ACHN (cell line): ENCODE data around the gene TXNRD2.
"Not testable (repeated sequence)": the region's sequence is repeated elsewhere in the genome, so short reads cannot be mapped to it uniquely, and the experiment has no call there.

ENCODE experiments used
- DNase-seq: peaks from one replicate; pipeline ENCODE4 v3.0.0-alpha.2; 2015
- in situ Hi-C: cut with HindIII; loops from 2 replicates; pipeline ENCODE4 v1.10.0; 2017; ENCODE audit warnings: low sequenced_read_pairs, low pct_ligation_motif_present, low pct_unique_long_range_greater_than_20kb

TXNRD2 gene

DNA sequence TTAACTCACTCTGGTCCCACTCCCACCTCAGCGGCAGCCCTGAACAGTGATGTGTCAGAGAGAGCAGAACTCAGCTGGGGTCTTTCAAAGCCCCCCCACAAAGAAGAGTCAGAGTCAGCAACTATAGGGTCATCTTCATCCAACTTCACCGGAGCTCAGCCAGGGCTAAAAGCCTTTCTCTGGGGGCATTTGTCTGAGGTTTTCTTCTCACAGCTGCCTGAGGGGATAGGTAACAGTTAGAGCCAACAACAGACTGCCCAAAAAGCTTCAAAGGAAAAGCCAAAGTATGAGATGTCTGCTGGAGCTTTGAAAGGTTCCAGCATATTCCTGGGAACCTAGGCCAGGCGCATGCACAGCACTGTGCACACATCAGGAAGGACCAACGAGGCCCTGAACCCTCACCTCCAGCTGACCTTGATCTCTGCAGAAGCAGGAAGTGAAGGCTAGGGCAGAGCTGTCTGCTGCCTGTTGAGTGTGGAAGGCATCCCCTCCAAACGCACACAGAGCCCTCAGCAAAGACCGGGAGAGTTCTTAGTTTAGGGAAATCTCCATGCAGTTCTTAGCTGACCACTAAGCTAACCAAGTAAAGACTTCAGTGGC lies 28.2 kb downstream of the TXNRD2 start:
- DNase-seq, result no peak
- in situ Hi-C loops, result no loop called here

DNA sequence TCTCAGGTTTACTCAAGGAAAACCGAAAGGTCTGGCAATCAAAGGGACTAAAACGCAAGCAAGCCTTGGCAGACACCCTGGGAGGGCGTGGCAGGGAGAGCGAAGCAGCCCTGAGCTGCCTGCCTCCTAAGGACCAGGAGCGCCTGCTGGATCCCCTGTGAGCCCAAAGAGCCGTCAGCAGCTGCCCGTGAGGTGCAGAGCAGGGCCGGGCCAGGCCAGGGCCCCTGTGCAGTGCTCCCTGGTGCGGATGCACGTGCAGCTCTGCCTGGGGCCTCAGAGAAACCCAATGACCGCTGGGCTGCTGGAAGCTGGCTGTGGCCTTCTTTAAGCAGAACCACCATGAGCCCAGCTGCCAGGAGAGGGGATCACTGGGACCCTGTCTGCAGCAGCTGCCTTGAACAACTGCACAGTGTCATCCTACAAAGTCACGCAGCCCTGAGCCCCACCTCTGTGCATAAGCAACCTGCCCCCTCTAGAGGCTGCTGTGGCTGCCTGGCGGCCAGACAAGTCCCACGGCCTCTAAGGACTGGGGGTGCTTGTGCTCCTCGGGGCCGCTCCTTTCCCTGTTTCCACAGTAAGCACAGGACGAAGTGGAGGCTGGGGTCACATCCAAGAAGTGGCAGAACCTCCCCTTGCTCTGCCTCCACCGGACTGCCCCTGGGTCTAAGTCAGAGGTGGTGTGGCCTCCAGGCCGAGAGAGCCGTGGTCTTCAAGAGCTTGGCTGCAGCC lies 29.2 kb downstream of the TXNRD2 start:
- no peak for DNase-seq

DNA sequence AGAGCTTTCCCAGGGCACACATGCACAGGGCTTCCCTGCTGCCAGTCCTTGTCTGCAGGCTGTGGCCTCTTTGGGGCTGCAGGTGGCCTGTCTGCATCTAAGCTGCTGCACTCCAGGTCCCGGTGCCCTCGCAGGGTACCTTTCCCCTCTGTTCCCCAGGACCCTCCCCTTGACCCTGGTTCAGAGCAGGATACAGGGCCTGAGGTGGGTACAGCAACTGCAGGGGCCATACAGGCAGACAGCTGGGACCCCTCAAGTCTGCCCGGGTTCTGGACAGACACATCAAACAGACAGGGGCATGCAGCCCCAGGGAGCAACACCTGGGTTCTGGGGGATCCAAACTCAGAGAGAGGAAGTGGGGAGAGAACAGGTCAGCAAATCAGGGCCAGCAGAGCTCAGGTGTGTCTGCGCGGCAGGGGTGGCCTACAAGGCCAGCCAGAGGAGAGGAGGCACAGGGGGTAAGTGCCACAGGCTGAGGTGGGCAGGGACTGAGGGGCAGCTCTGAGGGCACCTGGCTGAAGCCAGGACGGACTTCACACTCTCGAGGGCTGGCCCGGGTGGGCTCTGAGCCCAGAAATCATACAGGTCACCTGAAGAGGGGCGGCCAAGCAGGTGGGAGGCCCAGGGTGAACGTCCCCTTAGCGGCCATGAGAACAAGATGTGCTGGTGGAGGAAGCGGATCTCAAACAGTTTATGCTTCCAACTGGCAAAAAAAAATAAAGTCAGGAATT lies 29.9 kb downstream of the TXNRD2 start:
- no peak for DNase-seq
- in situ Hi-C loops, result no loop called here

More for the DNA sequence above, 29.2 kb downstream of the TXNRD2 start:
- in situ Hi-C loops, result no loop called here

DNA sequence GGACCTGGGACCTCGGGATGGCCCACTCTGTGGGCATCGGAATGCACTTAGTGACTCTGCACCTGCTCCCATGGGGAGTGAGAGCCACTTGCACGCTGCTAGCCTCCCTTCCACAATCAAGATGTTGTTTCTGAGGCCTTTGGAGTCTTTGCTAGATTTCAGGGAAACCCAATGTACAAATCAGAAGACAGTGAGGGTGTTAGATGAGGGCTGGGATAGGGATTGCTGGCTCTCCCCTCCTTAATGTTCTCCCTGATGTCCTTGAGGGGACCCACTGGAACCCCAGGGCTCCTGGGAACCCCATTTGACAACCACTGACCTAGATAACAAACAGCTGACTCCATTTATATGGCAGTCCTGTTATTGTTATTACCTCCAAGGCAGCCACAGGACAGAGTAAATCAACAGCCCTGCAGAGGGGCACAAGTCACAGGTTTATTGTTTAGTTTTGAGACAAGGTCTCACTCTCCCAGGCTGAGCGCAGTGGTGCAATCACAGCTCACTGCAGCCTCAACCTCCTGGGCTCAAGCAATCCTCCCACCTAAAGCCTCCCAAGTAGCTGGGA lies 31.4 kb downstream of the TXNRD2 start:
- in situ Hi-C loops, result no loop called here
- no peak for DNase-seq

DNA sequence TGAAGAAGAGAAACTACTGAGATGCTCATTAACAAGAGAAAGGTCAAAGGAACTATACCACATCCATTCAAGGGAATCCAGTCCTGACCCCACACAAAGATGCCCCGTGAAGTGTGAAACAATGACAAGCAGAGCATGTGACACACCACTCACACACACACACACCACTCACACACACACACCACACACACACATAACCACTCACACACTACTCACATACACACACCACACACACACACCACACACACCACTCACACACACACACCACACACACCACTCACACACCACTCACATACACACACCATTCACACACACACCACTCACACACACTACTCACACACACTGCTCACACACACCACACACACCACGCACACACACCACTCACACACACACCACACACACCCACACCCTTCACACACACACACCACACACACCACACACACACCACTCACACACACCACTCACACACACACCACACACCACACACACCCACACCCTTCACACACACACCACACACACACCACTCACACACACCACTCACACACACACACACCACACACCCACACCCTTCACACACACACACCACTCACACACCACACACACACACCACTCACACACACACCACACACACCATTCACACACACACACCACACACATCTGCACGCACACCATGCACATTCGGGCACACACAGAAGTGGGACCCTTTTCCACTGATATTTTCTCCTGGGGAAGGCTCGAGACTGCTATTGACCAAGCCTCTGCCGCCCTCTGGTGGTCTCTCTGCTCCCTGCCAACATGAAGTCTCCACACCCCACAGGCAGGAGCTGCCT lies 32.1 kb downstream of the TXNRD2 start:
- in situ Hi-C loops, result no loop called here
- peak; percentile 68 for DNase-seq

DNA sequence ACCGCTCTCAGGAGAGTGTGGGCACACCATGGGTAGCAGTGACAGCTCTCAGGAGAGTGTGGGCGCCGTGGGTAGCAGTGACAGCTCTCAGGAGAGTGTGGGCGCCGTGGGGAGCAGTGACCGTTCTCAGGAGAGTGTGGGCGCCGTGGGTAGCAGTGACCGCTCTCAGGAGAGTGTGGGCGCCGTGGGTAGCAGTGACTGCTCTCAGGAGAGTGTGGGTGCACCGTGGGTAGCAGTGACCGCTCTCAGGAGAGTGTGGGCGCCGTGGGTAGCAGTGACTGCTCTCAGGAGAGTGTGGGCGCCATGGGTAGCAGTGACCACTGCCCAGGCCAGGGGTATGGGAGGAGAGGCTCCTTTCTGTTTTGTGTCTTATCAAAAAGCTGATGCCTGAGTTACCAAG lies 33.7 kb downstream of the TXNRD2 start:
- DNase-seq, in situ Hi-C loops: not testable (repeated sequence)

DNA sequence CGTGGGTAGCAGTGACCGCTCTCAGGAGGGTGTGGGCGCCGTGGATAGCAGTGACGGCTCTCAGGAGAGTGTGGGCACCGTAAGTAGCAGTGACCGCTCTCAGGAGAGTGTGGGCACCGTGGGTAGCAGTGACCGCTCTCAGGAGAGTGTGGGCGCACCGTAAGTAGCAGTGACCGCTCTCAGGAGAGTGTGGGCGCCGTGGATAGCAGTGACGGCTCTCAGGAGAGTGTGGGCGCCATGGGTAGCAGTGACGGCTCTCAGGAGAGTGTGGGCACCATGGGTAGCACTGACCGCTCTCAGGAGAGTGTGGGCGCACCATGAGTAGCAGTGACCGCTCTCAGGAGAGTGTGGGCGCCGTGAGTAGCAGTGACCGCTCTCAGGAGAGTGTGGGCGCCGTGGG lies 34.8 kb downstream of the TXNRD2 start:
- DNase-seq, in situ Hi-C loops: not testable (repeated sequence)

DNA sequence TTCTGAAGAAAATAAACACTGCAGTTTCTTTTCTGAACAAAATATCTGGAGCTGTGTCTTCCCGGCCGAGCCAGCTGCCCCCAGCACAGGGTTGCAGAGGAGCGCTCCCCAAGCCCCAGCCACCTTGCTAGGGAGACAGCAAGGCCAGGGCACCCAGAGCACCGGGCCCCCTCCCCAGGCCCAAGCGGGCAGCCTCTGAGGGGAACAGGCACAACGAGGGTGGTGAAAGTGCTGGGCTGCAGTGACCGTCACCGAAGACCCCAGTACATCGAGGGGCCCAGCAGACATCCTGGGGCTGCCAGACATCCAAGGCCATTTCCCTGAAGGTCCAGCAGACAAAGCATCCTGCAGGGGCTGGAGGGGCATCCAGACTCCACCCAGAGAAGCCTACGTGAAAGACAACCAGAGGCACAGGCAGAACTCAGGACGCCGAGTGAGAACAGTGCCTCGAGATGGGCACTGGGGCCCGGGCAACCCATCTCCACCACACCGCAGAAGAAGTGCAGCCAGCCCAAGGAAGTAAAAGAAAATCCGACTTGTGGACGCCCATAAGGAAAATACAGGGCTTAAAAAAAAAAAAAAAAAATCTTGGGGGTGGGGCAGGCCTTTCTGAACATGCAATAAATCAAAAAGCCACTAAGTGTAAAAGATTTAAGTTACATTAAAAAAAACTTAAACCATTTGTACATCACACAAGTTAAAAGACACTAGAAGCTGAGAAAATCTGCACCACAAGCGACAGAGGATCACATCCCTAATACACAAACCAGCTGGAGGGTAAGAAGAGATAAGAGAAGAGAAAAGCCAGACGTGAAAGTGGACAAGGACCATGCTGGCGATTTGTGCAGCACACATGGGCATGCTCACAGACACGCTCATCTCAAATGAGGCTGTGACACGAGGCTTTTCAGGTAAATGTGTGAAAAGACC lies 36.0 kb downstream of the TXNRD2 start:
- no peak for DNase-seq
- in situ Hi-C loops, result no loop called here

DNA sequence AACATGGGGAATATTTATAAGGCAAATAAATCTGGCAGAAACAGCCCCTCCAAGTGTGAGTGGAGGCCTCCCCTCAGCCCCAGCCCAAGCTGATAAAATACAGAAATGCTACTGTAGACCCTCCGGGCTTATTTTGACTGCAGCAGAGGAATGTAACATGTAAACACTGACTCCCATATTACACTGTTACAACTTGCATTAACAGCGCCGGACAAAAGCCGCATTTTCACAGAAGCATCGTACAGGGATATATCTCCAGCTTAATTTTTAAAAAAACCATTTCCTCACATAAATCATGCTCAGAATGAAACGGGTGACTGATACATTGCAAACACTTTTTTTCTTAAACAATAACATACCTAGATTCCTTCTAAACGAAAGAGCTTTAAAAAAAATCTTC lies 36.7 kb downstream of the TXNRD2 start:
- in situ Hi-C loops, result no loop called here
- DNase-seq, result no peak

DNA sequence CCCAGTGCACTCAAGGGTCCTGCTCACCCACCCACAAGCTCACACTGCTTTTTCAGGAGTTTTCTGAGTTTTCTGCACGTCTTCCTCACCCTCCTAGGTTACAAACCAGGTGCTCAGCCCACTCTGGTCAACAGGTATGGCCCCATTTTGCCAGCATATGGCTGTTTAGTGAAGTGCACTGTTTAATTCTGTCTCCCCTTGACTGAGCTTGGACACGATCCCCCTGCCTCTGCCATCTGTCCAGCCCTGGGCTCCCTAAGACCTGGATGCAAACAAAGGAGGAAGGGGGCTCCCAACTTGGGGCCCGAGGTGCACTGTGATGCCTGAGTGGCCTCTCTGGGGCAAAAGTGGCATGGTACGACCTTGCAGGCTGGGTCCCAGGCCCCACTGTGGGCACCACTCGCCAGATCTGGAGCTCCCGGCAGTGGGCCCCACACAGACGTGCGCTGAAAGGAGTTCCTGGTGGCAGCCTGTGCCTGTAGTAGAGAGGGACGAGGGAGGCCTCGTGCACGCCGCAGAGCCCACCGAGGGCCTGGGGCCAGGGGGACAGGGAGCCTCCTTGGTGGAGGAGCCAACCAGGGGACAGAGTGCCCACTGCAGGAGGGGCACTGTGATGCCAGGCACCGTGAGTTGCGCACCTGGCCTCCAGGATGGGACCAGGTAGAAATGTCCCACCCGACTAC lies 37.3 kb downstream of the TXNRD2 start:
- in situ Hi-C loops, result no loop called here
- DNase-seq, result no peak

DNA sequence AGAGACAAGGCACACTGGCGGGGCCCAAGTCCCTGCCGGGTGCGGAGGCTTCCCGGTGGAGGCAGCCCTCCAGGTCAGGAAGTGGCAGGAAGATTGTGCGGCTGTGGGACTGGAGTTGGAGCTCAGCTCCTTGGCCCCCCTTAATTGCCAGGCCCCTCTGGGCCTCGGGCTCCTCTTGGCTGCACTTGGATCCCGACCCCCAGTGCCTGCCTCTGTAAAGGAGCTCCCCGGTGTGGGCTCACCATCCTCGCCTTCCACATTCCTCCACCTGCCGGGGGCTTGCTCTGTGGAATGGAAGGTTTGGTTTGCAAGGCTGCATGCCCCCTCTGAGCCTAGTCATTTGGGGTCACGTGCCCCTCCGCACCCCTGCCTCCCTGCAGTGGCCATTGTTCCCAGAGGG lies 38.1 kb downstream of the TXNRD2 start:
- in situ Hi-C loops, result no loop called here
- no peak for DNase-seq

DNA sequence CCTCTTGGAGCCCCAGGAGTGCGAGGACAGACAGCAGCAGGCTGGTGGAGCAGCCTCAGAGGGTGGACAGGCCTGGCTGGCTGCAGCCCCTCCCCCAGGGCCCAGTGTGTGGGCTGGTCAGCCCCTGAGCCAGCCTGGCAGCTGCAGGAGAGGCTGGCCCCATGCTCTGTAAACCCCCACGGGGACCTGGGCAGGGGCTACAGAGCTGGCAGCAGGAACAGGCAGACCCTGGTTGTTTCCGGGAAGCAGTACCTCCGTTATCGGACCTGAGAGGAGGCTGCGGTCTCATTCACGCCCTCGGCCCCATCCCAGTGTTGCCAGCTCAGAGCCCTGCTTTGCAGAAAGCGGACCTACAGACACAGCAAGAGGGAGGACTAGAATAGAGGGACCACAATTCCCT lies 38.6 kb downstream of the TXNRD2 start:
- no peak for DNase-seq
- in situ Hi-C loops, result no loop called here

DNA sequence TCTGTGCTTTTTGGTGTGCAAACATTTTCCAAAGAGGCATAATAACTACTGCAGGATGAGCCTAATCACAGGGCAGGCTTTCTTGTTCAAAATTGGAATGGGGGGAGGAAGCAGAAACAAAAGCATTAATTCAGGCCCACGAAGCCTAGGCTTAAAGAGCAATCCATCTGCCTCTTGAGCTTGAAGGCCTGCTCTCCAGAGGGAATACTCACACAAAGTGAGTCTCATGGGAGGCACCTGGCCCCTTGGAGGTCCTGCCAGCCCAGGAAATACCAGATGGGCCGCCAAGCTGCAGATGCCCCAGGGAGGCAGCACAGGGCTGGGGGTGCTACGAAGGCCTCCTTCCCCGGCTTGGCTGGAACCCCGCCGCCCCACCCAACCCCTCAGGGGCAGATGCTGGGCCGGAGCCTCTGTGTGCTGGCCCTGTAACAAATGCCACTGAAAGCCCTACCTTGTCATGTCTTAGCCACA lies 39.3 kb downstream of the TXNRD2 start:
- in situ Hi-C loops, result no loop called here

DNA sequence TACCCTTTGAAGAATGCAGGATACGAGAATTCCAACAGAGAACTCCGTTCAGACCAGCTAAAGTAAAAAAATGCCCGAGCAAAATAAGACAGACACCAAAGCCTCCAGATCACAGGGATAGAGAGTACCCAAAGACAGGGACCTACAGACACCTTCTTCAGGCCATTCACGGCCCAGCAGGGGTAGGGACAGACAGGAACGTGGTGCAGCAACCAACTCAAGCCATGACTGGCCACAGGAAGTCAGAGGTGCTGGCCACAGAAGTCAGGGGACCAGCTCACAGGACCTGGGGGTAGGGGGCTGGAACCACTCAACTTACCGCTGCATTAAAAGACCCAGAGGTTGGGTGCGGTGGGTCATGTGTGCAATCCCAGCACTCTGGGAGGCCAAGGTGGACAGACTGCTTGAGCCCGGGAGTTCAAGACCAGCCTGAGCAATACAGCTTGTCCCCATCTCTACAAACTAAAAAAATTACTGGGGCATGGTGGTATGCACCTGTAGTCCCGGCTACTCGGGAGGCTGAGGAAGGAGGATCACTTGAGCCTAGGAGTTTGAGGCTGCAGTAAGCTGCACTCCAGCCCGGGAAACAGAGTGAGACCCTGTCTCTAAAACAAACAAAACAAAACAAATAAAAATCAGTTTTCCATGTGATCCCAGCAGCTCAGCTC lies 39.9 kb downstream of the TXNRD2 start:
- DNase-seq, result no peak
- in situ Hi-C loops, result no loop called here

More for the DNA sequence above, 39.3 kb downstream of the TXNRD2 start:
- no peak for DNase-seq

DNA sequence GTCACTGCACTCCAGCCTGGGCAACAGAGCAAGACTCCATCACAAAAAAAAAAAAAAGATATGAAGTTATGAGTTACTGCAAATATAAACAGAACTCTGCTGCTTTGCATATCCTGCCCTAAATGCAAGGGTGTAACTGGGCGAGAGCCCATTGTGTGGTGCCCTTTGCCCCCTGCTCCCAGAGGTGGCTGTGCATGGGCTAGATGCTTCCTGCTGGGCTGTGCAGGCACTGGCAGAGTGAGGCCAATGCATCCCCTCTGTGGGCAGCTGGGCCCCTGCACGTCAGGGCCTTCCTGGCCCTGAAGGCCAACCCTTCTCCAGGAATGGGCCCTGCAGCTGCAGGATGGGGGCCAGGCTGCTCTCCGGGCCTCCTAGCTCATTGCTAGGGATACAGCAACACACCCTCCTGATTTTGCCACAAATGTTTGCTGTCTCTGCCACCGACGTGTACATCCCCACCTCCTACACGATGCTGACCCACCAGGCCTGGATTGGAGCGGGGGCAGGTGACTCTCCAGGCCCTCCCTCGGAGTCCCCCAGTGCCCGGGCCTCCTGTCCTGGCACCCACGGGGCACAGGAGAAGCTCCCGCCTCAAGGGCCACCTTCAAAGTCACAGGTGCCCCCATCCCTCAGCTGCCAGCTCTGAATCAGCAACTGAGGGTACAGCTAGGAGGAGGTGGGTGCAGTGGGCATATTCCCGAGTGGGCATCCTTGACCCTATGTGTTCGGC lies 40.7 kb downstream of the TXNRD2 start:
- in situ Hi-C loops, result no loop called here

More for the DNA sequence above, 40.7 kb downstream of the TXNRD2 start:
- no peak for DNase-seq
